SK-N-MC (cell line): ENCODE data around the gene ZNF423.

ENCODE experiments used
- DNase-seq: peaks from one replicate; pipeline ENCODE4 v3.0.0-alpha.2; 2011; ENCODE audit warnings: low read depth, low spot score
- H3K27ac ChIP-seq: fragments of 200-600 bp; sonication (generic); 2 replicates; pipeline ENCODE4 v1.5.1; 2016; ENCODE audit warnings: mixed run types
- H3K36me3 ChIP-seq: fragments of 200-600 bp; sonication (generic); 2 replicates; pipeline ENCODE4 v1.6.1; 2017; ENCODE audit warnings: antibody characterized with exemption, low read length, mixed read lengths; ENCODE audit not compliant: insufficient read depth
- H3K4me3 ChIP-seq: fragments of 200-600 bp; sonication (generic); 2 replicates; pipeline ENCODE4 v1.5.1; 2016
- H3K9ac ChIP-seq: fragments of 200-600 bp; sonication (generic); 2 replicates; pipeline ENCODE4 v1.8.0; 2017; ENCODE audit warnings: mixed run types, mixed read lengths; ENCODE audit not compliant: insufficient read length
- H3K9me3 ChIP-seq: fragments of 200-600 bp; sonication (generic); 2 replicates; pipeline ENCODE4 v1.6.1; 2017; ENCODE audit warnings: low read depth, mild to moderate bottlenecking, antibody characterized with exemption, low read length, moderate library complexity, mixed read lengths
- EZH2 ChIP-seq: fragments of 200-600 bp; sonication (generic); IDR thresholded peaks from one replicate; pipeline ENCODE4 v1.6.1; 2017; ENCODE audit warnings: antibody characterized with exemption
- FOXP2 ChIP-seq: optimal IDR thresholded peaks from 2 replicates; pipeline ENCODE3; 2011; ENCODE audit warnings: mild to moderate bottlenecking, moderate library complexity; ENCODE audit not compliant: insufficient read depth; ENCODE audit errors: extremely low read length, control extremely low read depth
- POLR2AphosphoS5 ChIP-seq: IDR thresholded peaks from 2 replicates; pipeline ENCODE4 v1.6.1; 2012; ENCODE audit warnings: mild to moderate bottlenecking, low read depth, low read length, borderline replicate concordance

The ZNF423 gene

GRCh38 chr16:49638673-49639610 is 217.0 kb downstream of the ZNF423 start:
- Histone ChIP-seq H3K9me3 (no peaks in the 10 kb centered on the region), H3K36me3 (no peaks in the 10 kb centered on the region), H3K27ac (no peak overlapping the region), H3K4me3 (no peak overlapping the region), H3K9ac (no peak overlapping the region)
- no peak for DNase-seq
- TF ChIP-seq FOXP2 (no peak), POLR2AphosphoS5 (no peak), EZH2 (no peak)

- no peak overlapping the region for H3K27ac ChIP-seq
- H3K9me3 ChIP-seq, result no peaks in the 10 kb centered on the region
- H3K9ac ChIP-seq, result no peak overlapping the region
- TF ChIP-seq EZH2 (no peak), FOXP2 (no peak)
- DNase-seq, result no peak
- no peaks in the 10 kb centered on the region for H3K36me3 ChIP-seq
- no peak overlapping the region for H3K4me3 ChIP-seq
Measured at GRCh38 chr16:49637933-49638672, 217.8 kb downstream of the ZNF423 start.

- no peak overlapping the region for H3K27ac ChIP-seq
- H3K9me3 ChIP-seq, result no peaks in the 10 kb centered on the region
- H3K4me3 ChIP-seq, result no peak overlapping the region
- TF ChIP-seq EZH2 (no peak), POLR2AphosphoS5 (no peak)
- H3K9ac ChIP-seq, result no peak overlapping the region
- no peak for DNase-seq
- H3K36me3 ChIP-seq, result no peaks in the 10 kb centered on the region
Measured at GRCh38 chr16:49637511-49637910, 218.4 kb downstream of the ZNF423 start.

GRCh38 chr16:49636608-49637007 is 219.3 kb downstream of the ZNF423 start:
- Histone ChIP-seq H3K9me3 (no peaks in the 10 kb centered on the region), H3K36me3 (no peaks in the 10 kb centered on the region), H3K27ac (no peak overlapping the region), H3K4me3 (no peak overlapping the region), H3K9ac (no peak overlapping the region)
- DNase-seq, result no peak
- TF ChIP-seq FOXP2 (no peak), EZH2 (no peak), POLR2AphosphoS5 (no peak)

- DNase-seq, result no peak
- no peaks in the 10 kb centered on the region for H3K36me3 ChIP-seq
- no peaks in the 10 kb centered on the region for H3K9me3 ChIP-seq
- no peak overlapping the region for H3K4me3 ChIP-seq
- no peak overlapping the region for H3K27ac ChIP-seq
- TF ChIP-seq POLR2AphosphoS5 (no peak), EZH2 (no peak), FOXP2 (no peak)
- H3K9ac ChIP-seq, result no peak overlapping the region
Measured at GRCh38 chr16:49635591-49636581, 220.0 kb downstream of the ZNF423 start.

GRCh38 chr16:49635009-49635350 is 220.9 kb downstream of the ZNF423 start:
- Histone ChIP-seq H3K4me3 (no peak overlapping the region), H3K27ac (no peak overlapping the region), H3K9me3 (no peaks in the 10 kb centered on the region), H3K36me3 (no peaks in the 10 kb centered on the region), H3K9ac (no peak overlapping the region)
- TF ChIP-seq EZH2 (no peak), FOXP2 (no peak), POLR2AphosphoS5 (no peak)
- no peak for DNase-seq

- no peaks in the 10 kb centered on the region for H3K9me3 ChIP-seq
- no peak overlapping the region for H3K27ac ChIP-seq
- no peak overlapping the region for H3K4me3 ChIP-seq
- DNase-seq, result no peak
- TF ChIP-seq FOXP2, result no peak
- no peak for TF ChIP-seq POLR2AphosphoS5
- no peak for TF ChIP-seq EZH2
- no peak overlapping the region for H3K9ac ChIP-seq
- no peaks in the 10 kb centered on the region for H3K36me3 ChIP-seq
Measured at GRCh38 chr16:49634235-49635008, 221.5 kb downstream of the ZNF423 start.

- Histone ChIP-seq H3K27ac (no peak overlapping the region), H3K36me3 (no peaks in the 10 kb centered on the region), H3K4me3 (no peak overlapping the region), H3K9ac (no peak overlapping the region), H3K9me3 (no peaks in the 10 kb centered on the region)
- TF ChIP-seq EZH2 (no peak), POLR2AphosphoS5 (no peak), FOXP2 (no peak)
- no peak for DNase-seq
Measured at GRCh38 chr16:49632795-49633184, 223.1 kb downstream of the ZNF423 start.
